Stimulated activated CD8-positive, alpha-beta memory T cell treated with anti-CD3 and anti-CD28 coated beads, Interleukin-7, amount 100 ng/mL, for 48 hours (primary cell): Measurements from ENCODE around the gene REL.
"Not testable (repeated sequence)": the region's sequence is repeated elsewhere in the genome, so short reads cannot be mapped to it uniquely, and the experiment has no call there.

Experiments
- DNase-seq, 2 donors: peaks; one replicate each; pipeline ENCODE4 v3.0.0-alpha.2; 2020; ENCODE audit warnings: low read depth in 1 of 2; ENCODE audit errors: extremely low read depth in 1 of 2

Gene REL

GRCh38 chr2:60867007-60867406 lies 14.4 kb upstream of the REL start:
- DNase-seq, result no peak

- no peak for DNase-seq
Observed at GRCh38 chr2:60867848-60868247, 13.5 kb upstream of the REL start.

GRCh38 chr2:60868589-60869273 lies 12.6 kb upstream of the REL start:
- DNase-seq, result no peak

GRCh38 chr2:60872510-60872928 lies 8.9 kb upstream of the REL start:
- DNase-seq, result no peak

GRCh38 chr2:60873381-60873780 lies 8.0 kb upstream of the REL start:
- no peak for DNase-seq

- DNase-seq, result no peak
Observed at GRCh38 chr2:60875520-60875919, 5.9 kb upstream of the REL start.

GRCh38 chr2:60880643-60881046 lies 729 bp upstream of the REL start:
- DNase-seq, result no peak

GRCh38 chr2:60882971-60883753 lies 1.8 kb downstream of the REL start:
- no peak for DNase-seq

- no peak for DNase-seq
Observed at GRCh38 chr2:60883896-60884295, 2.5 kb downstream of the REL start.

- DNase-seq, result no peak
Observed at GRCh38 chr2:60884800-60885199, 3.4 kb downstream of the REL start.

GRCh38 chr2:60885683-60886082 lies 4.3 kb downstream of the REL start:
- DNase-seq, result no peak

- DNase-seq, result no peak
Observed at GRCh38 chr2:60886991-60887390, 5.6 kb downstream of the REL start.

GRCh38 chr2:60888853-60889252 lies 7.5 kb downstream of the REL start:
- no peak for DNase-seq

- DNase-seq, result not testable (repeated sequence)
Observed at GRCh38 chr2:60889581-60890392, 8.4 kb downstream of the REL start.

- no peak for DNase-seq
Observed at GRCh38 chr2:60890393-60890707, 9.0 kb downstream of the REL start.

GRCh38 chr2:60891180-60891579 lies 9.8 kb downstream of the REL start:
- no peak for DNase-seq

- no peak for DNase-seq
Observed at GRCh38 chr2:60898567-60898966, 17.2 kb downstream of the REL start.

- no peak for DNase-seq
Observed at GRCh38 chr2:60899230-60899891, 18.0 kb downstream of the REL start.

- DNase-seq, result no peak
Observed at GRCh38 chr2:60899892-60900249, 18.5 kb downstream of the REL start.

GRCh38 chr2:60901296-60901695 lies 19.9 kb downstream of the REL start:
- not testable (repeated sequence) for DNase-seq

GRCh38 chr2:60905867-60906266 lies 24.5 kb downstream of the REL start:
- not testable (repeated sequence) for DNase-seq
